ENCODE measurements around the gene LGMN. TPM values are rescaled to one million over a fixed set of nuclear protein-coding genes. Genes with fewer than 3 reads are reported as not detected.

LGMN gene
- total and polyA plus RNA-seq, 2 of the 13 experiments (the other 11 are each of a cell fraction or from before 2014, with no cell fraction given), result 28.9 to 76.4 TPM

- Histone ChIP-seq H3K9ac (ENCODE audit: insufficient read depth, low read depth, low read length) (no peak overlapping the region), H2AFZ (ENCODE audit: low read length) (no peak overlapping the region), H4K20me1 (ENCODE audit: insufficient read depth, low read length) (peaks cover 10% of the 10 kb centered on the region; the same call in 1 of the 2 replicates), H3K27ac (ENCODE audit: extremely low read length, insufficient read depth, low read length) (no peak overlapping the region), H3K9me3 (ENCODE audit: low read length) (no peaks in the 10 kb centered on the region), H3K4me1 (ENCODE audit: insufficient read depth, low read length) (peaks cover 24% of the 10 kb centered on the region), H3K79me2 (ENCODE audit: insufficient read depth, low read length) (no peaks in the 10 kb centered on the region), H3K27me3 (ENCODE audit: control insufficient read depth in 1 of 2, insufficient read depth in 2 of 2, low read length in 2 of 2) (no peaks in the 10 kb centered on the region), H3K4me2 (ENCODE audit: low read depth, low read length) (no peak overlapping the region), H3K36me3 (replicated peaks in 1 of 2; ENCODE audit: control insufficient read depth in 1 of 2, insufficient read depth in 2 of 2, low read length in 2 of 2) (peaks cover 4 to 5% of the 10 kb centered on the region in 2 experiments; a peak in 3 of 5 replicates), H3K4me3 (replicated peaks in 1 of 3; ENCODE audit: insufficient read depth in 1 of 3, low read depth in 2 of 3, low read length in 3 of 3) (no peak overlapping the region)
- WGBS (ENCODE audit: low lambda C conversion rate), result 75% methylated on average over 10 of the region's 13 CpGs
- ChIA-PET POLR2A (interaction anchor here (0.5 kb wide), 1 partner anchor 1142 kb away, joined by 3 read pairs; no protein-coding TSS in a partner anchor), CTCF (ENCODE audit: low intra/inter-chr PET ratio, low total read pairs) (no interaction called here)
- peak; percentile 45 for DNase-seq (ENCODE audit: low spot score)
- intact Hi-C loops (cut with micrococcal nuclease; ENCODE audit: unreplicated experiment), result no loop called here
- in situ Hi-C loops (cut with HindIII; ENCODE audit: extremely low pct_ligation_motif_present, low pct_unique_long_range_greater_than_20kb), result no loop called here
- peak; percentile 39 for FAIRE-seq
- peak; percentile 71 for ATAC-seq
- no TSS peak for BruUV-seq (replicated peaks)
- TF ChIP-seq AGO2 (optimal IDR thresholded peaks at IDR 0.05; ENCODE audit: low read depth, low read length), result peak; percentile 24
- no peak for TF ChIP-seq ZNF564 (CRISPR knock-in tag; IDR thresholded peaks at IDR 0.05)
- TF ChIP-seq JUN (CRISPR knock-in tag; IDR thresholded peaks at IDR 0.05), result no peak
- TF ChIP-seq ZFAT (CRISPR knock-in tag; conservative IDR thresholded peaks at IDR 0.05), result no peak
- no peak for TF ChIP-seq ZFP1 (CRISPR knock-in tag; IDR thresholded peaks at IDR 0.05)
- no peak for TF ChIP-seq CBX2 (IDR thresholded peaks at IDR 0.05; ENCODE audit: low read depth, low read length)
- TF ChIP-seq CBX2 (CRISPR knock-in tag; IDR thresholded peaks at IDR 0.05; ENCODE audit: low read depth), result no peak
- 0 out of 2 replicates have a peak, but pooled peaks have one; percentile 7 for TF ChIP-seq ZNF12 (CRISPR knock-in tag; IDR thresholded peaks at IDR 0.05)
- no peak for TF ChIP-seq SP5 (CRISPR knock-in tag; IDR thresholded peaks at IDR 0.05; ENCODE audit: borderline replicate concordance, low read depth)
- TF ChIP-seq ZMYM3 (CRISPR knock-in tag; IDR thresholded peaks at IDR 0.05), result no peak
- TF ChIP-seq ZNF101 (CRISPR knock-in tag; IDR thresholded peaks at IDR 0.05; ENCODE audit: borderline replicate concordance, low read depth), result no peak
- peak; percentile 68; the same call in 1 of the 2 replicates for TF ChIP-seq ZNF3 (CRISPR knock-in tag; IDR thresholded peaks at IDR 0.05)
- TF ChIP-seq HOXD1 (CRISPR knock-in tag; IDR thresholded peaks at IDR 0.05), result no peak
- TF ChIP-seq PCBP2 (optimal IDR thresholded peaks at IDR 0.05; ENCODE audit: low read depth, low read length, poor library complexity, severe bottlenecking), result no peak
- TF ChIP-seq TEAD3 (CRISPR knock-in tag; optimal IDR thresholded peaks at IDR 0.05; ENCODE audit: borderline replicate concordance), result peak; percentile 50
- TF ChIP-seq ZBTB20 (CRISPR knock-in tag; IDR thresholded peaks at IDR 0.05; ENCODE audit: borderline replicate concordance, low read depth), result no peak
- TF ChIP-seq SMARCC2 (IDR thresholded peaks at IDR 0.05), result no peak
- TF ChIP-seq CTCF (CRISPR knock-in tag; IDR thresholded peaks at IDR 0.05), result peak; percentile 71
- TF ChIP-seq ZNF687 (CRISPR knock-in tag; IDR thresholded peaks at IDR 0.05), result peak; percentile 45
Measured at GRCh38 chr14:92690171-92691011, 58.0 kb downstream of the LGMN start.
